BJ (cell line): ENCODE measurements around the gene NUSAP1. TPM values are rescaled to one million over a fixed set of nuclear protein-coding genes. Genes with fewer than 3 reads are reported as not detected.

Experiments
- CTCF ChIA-PET: fragments of 350-600 bp; formaldehyde crosslinking; extraction: SDS; loops from one replicate; lab custom pipeline; 2021; ENCODE audit warnings: antibody characterized with exemption, inconsistent platforms; lab: Yijun Ruan, JAX
- POLR2A ChIA-PET: fragments of 300-600 bp; sonication (Branson Sonifier 250); formaldehyde crosslinking; extraction: SDS; loops from one replicate; lab custom pipeline; 2021; ENCODE audit warnings: antibody characterized with exemption; lab: Charles Lee
- DNase-seq: peaks from one replicate; pipeline ENCODE4 v3.0.0-alpha.2; 2011; ENCODE audit warnings: low read depth
- H3K27me3 ChIP-seq: 2 replicates; pipeline ENCODE4 v1.6.0; 2011; ENCODE audit warnings: low read length; ENCODE audit not compliant: control insufficient read depth, insufficient read depth
- H3K36me3 ChIP-seq: 2 replicates; pipeline ENCODE4 v1.5.1; 2011; ENCODE audit warnings: low read length; ENCODE audit not compliant: control insufficient read depth, insufficient read depth
- H3K4me3 ChIP-seq: 2 replicates; pipeline ENCODE4 v1.5.1; 2011; ENCODE audit warnings: low read depth, mild to moderate bottlenecking, control low read depth, low read length
- polyA plus RNA-seq: library from polyadenylated mRNA; depleted of rRNA; stranded (reverse); fragments of >200 nt; gene quantifications from 2 replicates; pipeline ENCODE4 v1.2.3, GENCODE V29; 2011
- TF ChIP-seq, protein P1 (sequence below): IDR thresholded peaks from 2 replicates; pipeline ENCODE4 v1.5.1; 2011; ENCODE audit warnings: low read depth, mild to moderate bottlenecking, control low read depth, inconsistent platforms, low read length, moderate library complexity; ENCODE audit not compliant: insufficient read depth

The NUSAP1 gene
- polyA plus RNA-seq, 1 experiment: 102 TPM

DNA sequence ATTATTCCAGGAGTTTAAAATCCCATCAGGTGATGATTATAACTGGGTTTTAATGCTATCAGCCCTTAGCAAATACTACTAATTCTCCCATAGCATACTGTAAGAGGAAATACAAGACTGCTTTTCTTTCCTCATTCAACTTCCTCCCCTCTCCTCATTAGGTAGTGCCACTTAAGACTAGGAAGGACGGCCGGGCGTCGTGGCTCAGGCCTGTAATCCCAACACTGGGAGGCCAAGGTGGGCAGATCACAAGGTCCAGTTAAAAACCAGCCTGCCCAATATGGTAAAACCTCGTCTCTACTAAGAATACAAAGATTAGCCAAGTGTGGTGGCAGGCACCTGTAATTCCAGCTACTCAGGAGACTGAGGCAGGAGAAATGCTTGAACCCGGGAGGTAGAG lies 55.0 kb downstream of the NUSAP1 start:
- DNase-seq: no peak
- Histone ChIP-seq H3K36me3 (peaks cover 6% of the 10 kb centered on the region; the same call in 1 of the 2 replicates), H3K4me3 (no peak overlapping the region), H3K27me3 (no peaks in the 10 kb centered on the region)
- CTCF ChIA-PET: interaction anchor here (1.5 to 1.7 kb wide), 2 partner anchors 9 to 11 kb away, joined by 3 to 5 read pairs; no protein-coding TSS in a partner anchor
- TF ChIP-seq, protein P1, sequence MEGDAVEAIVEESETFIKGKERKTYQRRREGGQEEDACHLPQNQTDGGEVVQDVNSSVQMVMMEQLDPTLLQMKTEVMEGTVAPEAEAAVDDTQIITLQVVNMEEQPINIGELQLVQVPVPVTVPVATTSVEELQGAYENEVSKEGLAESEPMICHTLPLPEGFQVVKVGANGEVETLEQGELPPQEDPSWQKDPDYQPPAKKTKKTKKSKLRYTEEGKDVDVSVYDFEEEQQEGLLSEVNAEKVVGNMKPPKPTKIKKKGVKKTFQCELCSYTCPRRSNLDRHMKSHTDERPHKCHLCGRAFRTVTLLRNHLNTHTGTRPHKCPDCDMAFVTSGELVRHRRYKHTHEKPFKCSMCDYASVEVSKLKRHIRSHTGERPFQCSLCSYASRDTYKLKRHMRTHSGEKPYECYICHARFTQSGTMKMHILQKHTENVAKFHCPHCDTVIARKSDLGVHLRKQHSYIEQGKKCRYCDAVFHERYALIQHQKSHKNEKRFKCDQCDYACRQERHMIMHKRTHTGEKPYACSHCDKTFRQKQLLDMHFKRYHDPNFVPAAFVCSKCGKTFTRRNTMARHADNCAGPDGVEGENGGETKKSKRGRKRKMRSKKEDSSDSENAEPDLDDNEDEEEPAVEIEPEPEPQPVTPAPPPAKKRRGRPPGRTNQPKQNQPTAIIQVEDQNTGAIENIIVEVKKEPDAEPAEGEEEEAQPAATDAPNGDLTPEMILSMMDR: no peak
- POLR2A ChIA-PET: no interaction called here

DNA sequence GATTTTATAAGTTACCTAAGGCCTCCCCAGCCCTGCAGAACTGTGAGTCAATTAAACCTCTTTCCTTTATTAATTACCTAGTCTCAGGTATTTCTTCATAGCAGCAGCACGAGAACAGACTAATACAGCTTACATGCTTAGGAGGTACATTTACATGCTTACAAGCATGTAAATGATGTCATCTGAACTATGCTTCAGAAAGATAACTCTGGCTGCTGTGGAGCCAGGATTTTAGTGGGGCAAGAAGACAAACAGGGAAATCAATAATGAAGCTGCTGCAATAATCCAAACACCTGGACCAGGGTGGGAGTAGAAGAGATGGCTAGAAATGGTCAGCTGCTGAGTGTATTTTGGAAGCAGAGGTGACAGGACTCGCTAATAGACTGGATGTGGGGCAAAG lies 60.0 kb downstream of the NUSAP1 start:
- CTCF ChIA-PET: no interaction called here

DNA sequence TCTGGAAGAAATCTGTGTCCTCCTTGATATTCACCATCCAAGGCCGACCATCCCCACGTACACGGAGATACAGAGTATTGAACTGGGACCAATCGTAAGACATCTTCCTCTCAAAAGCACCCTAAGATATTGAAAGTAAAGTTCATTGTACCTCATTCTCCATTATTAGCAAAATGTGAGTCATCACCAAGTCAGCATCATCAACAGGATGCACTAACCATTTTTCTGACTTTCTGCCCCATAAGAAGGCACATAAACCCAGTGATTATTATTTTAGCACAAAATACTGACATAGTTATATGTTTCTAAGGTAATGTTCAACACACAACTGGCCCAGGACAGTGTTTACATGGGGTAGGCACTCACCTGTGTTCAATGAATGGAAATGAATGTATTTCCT lies 62.2 kb downstream of the NUSAP1 start:
- no peaks in the 10 kb centered on the region for H3K27me3 ChIP-seq
- TF ChIP-seq, protein P1: no peak
- no peak for DNase-seq
- ChIA-PET CTCF (no interaction called here), POLR2A (no interaction called here)
- H3K36me3 ChIP-seq: peaks cover 8% of the 10 kb centered on the region
- no peak overlapping the region for H3K4me3 ChIP-seq

More for the DNA sequence above, 60.0 kb downstream of the NUSAP1 start:
- H3K4me3 ChIP-seq: no peak overlapping the region
- peaks cover 10% of the 10 kb centered on the region for H3K36me3 ChIP-seq
- TF ChIP-seq, protein P1: no peak
- POLR2A ChIA-PET: interaction anchor here (0.6 kb wide), 1 partner anchor 35 kb away, joined by 3 read pairs; no protein-coding TSS in a partner anchor
- DNase-seq: no peak
- no peaks in the 10 kb centered on the region for H3K27me3 ChIP-seq

DNA sequence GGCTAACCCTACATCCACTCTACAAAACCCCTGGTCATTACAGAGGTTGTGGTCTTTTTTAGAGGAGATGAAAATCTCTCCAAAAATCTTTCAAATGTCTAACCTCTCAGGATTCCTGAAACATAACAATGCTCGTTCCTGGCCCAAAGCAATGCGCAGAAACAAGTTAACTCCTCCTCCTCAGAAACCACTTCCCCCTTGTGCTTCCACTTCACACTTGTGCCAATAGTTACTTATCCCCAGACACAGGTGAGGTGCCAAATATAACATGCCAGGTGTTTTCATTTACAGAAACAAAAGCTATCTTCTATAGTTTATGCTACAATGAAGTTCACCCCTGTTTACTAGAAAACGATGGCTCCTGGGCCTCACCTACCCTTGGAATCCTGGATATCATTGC lies 63.4 kb downstream of the NUSAP1 start:
- POLR2A ChIA-PET: no interaction called here
- H3K27me3 ChIP-seq: no peaks in the 10 kb centered on the region

DNA sequence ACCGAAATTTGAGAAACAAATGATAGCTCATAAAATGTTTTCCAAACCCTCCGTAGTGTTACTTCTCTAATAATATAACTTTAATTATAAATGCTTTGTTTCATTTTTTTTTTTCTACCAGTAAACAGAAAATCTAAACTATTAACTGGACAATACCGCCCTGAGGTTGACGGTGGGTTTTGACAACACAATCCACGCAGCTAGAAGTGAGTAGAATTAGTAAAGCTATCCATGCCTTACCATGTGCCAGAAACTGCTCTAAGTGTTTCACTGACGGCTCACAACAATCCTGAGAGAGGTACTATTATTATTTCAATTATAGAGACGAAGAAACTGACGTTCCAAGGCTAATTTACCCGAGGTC lies 69.2 kb downstream of the NUSAP1 start:
- Histone ChIP-seq H3K4me3 (peak overlapping the region; percentile 78), H3K27me3 (no peaks in the 10 kb centered on the region), H3K36me3 (no peaks in the 10 kb centered on the region)
- TF ChIP-seq, protein P1: no peak
- CTCF ChIA-PET: interaction anchor here (1.2 kb wide), 1 partner anchor 12 kb away, joined by 3 read pairs; no protein-coding TSS in a partner anchor
- POLR2A ChIA-PET: no interaction called here
- no peak for DNase-seq

More for the DNA sequence above, 63.4 kb downstream of the NUSAP1 start:
- Histone ChIP-seq H3K36me3 (peaks cover 8% of the 10 kb centered on the region), H3K4me3 (no peak overlapping the region)
- CTCF ChIA-PET: no interaction called here
- DNase-seq: no peak
- TF ChIP-seq, protein P1: no peak
